Mesendoderm (in vitro differentiated cells): ENCODE results near the gene BCDIN3D.

Source experiments
- DNase-seq: peaks from one replicate; pipeline ENCODE4 v3.0.0; 2013
- H2AK5ac ChIP-seq: 2 replicates; pipeline ENCODE4 v1.6.1; 2013; ENCODE audit warnings: low read length, inconsistent platforms
- H2BK120ac ChIP-seq: 2 replicates; pipeline ENCODE4 v1.6.1; 2013; ENCODE audit warnings: low read depth, mild to moderate bottlenecking, low read length, moderate library complexity, mixed read lengths
- H2BK15ac ChIP-seq: replicated peaks from 2 replicates; pipeline ENCODE4 v1.6.1; 2013; ENCODE audit warnings: low read depth, mild to moderate bottlenecking, moderate library complexity
- H2BK5ac ChIP-seq: 2 replicates; pipeline ENCODE4 v1.6.1; 2013; ENCODE audit warnings: low read length, inconsistent platforms
- H3K18ac ChIP-seq: 2 replicates; pipeline ENCODE4 v1.6.1; 2013; ENCODE audit warnings: mild to moderate bottlenecking, low read length, mixed read lengths
- H3K23ac ChIP-seq: one replicate; pipeline ENCODE4 v1.6.1; 2013; ENCODE audit warnings: low read length
- H3K27ac ChIP-seq: 2 replicates; pipeline ENCODE4 v1.5.1; 2013; ENCODE audit warnings: low read depth, mild to moderate bottlenecking, inconsistent platforms, low read length, moderate library complexity
- H3K27me3 ChIP-seq: 2 replicates; pipeline ENCODE4 v1.6.1; 2013; ENCODE audit warnings: low read length, control low read depth, mild to moderate bottlenecking, inconsistent platforms; ENCODE audit not compliant: insufficient read depth, poor library complexity
- H3K36me3 ChIP-seq: 2 replicates; pipeline ENCODE4 v1.6.1; 2013; ENCODE audit warnings: low read length, inconsistent platforms; ENCODE audit not compliant: control insufficient read depth, insufficient read depth
- H3K4ac ChIP-seq: one replicate; pipeline ENCODE4 v1.6.1; 2013; ENCODE audit warnings: low read depth, mild to moderate bottlenecking, low read length, moderate library complexity
- H3K4me1 ChIP-seq: 2 replicates; pipeline ENCODE4 v1.6.1; 2013; ENCODE audit warnings: low read depth, low read length, inconsistent platforms; ENCODE audit not compliant: control insufficient read depth
- H3K4me2 ChIP-seq: 2 replicates; pipeline ENCODE4 v1.6.1; 2013; ENCODE audit warnings: low read length
- H3K4me3 ChIP-seq: 2 replicates; pipeline ENCODE4 v1.5.1; 2013; ENCODE audit warnings: mild to moderate bottlenecking, low read length
- H3K56ac ChIP-seq: one replicate; pipeline ENCODE4 v1.6.1; 2013; ENCODE audit warnings: low read length
- H3K79me1 ChIP-seq: 2 replicates; pipeline ENCODE4 v1.6.1; 2013; ENCODE audit warnings: low read length, inconsistent platforms
- H3K79me2 ChIP-seq: 2 replicates; pipeline ENCODE4 v1.6.1; 2013; ENCODE audit warnings: mild to moderate bottlenecking, low read length; ENCODE audit not compliant: control insufficient read depth, insufficient read depth
- H3K9ac ChIP-seq: 2 replicates; pipeline ENCODE4 v1.6.1; 2013; ENCODE audit warnings: low read length, inconsistent platforms
- H4K5ac ChIP-seq: one replicate; pipeline ENCODE4 v1.6.1; 2013; ENCODE audit warnings: low read length
- H4K8ac ChIP-seq: one replicate; pipeline ENCODE4 v1.6.1; 2013; ENCODE audit warnings: low read depth, mild to moderate bottlenecking, control low read depth, low read length, moderate library complexity
- WGBS: extraction: QIAGEN DNeasy Blood & Tissue Kit; methylation state at CpG from one replicate; pipeline ENCODE4 v1.1.7; 2013; ENCODE audit warnings: low lambda C conversion rate, missing lambda C conversion rate; ENCODE audit not compliant: insufficient coverage; ENCODE audit errors: extremely low coverage; 5-methylcytosine and 5-hydroxymethylcytosine counted together

The BCDIN3D gene

DNA sequence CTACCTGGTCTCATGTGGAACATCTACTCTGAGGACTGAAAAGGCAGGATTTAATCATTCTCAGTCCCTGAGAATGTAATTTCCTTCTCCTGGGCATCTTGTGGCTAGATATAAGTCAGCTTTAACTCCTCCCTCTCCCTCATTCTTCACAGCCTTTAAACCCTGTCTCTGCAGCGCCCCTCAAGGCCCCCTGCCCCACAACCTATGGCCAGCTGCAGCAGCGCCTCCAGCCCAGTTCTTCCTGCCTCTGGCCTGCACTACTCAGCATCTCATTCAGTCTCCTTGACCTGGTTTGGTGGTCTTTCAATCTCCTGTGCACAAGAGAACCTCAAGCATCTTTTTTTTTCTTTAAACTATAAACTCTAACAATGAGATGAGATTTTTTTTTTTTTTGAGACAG lies 44.0 kb downstream of the BCDIN3D start:
- H4K5ac ChIP-seq: no peak overlapping the region
- no peaks in the 10 kb centered on the region for H3K79me1 ChIP-seq
- H3K4me1 ChIP-seq: no peaks in the 10 kb centered on the region
- H3K4me3 ChIP-seq: no peak overlapping the region
- H3K4ac ChIP-seq: no peak overlapping the region
- H2BK15ac ChIP-seq: no peak overlapping the region
- no peaks in the 10 kb centered on the region for H3K79me2 ChIP-seq
- H3K18ac ChIP-seq: no peak overlapping the region
- no peak overlapping the region for H3K9ac ChIP-seq
- no peak overlapping the region for H3K27ac ChIP-seq
- WGBS: no CpG with 5 or more reads among the region's 2 CpGs
- no peak overlapping the region for H3K56ac ChIP-seq
- H2BK120ac ChIP-seq: no peak overlapping the region
- H4K8ac ChIP-seq: no peak overlapping the region
- H2AK5ac ChIP-seq: no peak overlapping the region
- no peak for DNase-seq
- H2BK5ac ChIP-seq: no peak overlapping the region
- no peaks in the 10 kb centered on the region for H3K27me3 ChIP-seq
- no peak overlapping the region for H3K23ac ChIP-seq
- no peak overlapping the region for H3K4me2 ChIP-seq
- H3K36me3 ChIP-seq: no peaks in the 10 kb centered on the region

DNA sequence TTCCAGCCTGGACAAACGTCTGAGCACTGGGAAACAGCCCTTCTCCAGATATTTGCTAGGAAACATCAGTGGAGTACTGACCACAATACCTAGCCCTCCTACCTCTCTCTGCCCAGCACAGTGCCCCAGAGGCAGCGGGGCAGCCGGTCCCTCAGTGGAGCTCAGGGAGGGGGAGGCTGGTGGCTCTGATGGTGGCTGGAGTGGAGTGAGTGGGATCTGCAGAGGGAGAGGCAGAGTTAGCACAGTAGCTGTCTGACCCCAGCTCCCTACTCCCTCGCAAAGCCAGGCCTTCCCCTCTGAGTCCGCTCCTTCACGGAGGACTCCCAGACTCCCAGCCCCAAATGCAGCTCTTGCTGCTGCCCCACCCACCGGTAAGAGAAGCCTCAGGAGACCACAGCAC lies 44.7 kb downstream of the BCDIN3D start:
- no peaks in the 10 kb centered on the region for H3K36me3 ChIP-seq
- no CpG with 5 or more reads among the region's 7 CpGs for WGBS

DNA sequence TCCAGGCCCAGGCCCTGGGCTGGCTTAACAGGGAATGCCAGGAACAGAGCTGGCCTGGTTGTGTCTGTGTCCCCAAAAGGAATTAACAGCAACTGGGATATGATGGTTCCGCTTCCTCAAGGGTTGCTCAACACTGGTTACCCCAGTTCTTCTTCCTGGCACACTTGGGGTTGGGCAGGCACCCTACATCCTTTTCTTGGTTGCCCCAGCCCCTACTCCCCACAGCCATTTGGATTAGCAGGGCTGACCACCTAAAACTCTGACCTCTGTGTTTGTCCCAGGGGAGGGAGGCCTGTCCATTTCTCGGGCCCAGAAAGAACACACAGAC lies 45.5 kb downstream of the BCDIN3D start:
- no CpG with 5 or more reads among the region's 2 CpGs for WGBS
- no peak overlapping the region for H3K4me3 ChIP-seq
- no peak overlapping the region for H2AK5ac ChIP-seq
- H3K27me3 ChIP-seq: no peaks in the 10 kb centered on the region
- H3K56ac ChIP-seq: no peak overlapping the region
- H4K8ac ChIP-seq: no peak overlapping the region
- no peak overlapping the region for H2BK120ac ChIP-seq
- H3K4ac ChIP-seq: no peak overlapping the region
- H3K18ac ChIP-seq: no peak overlapping the region
- H4K5ac ChIP-seq: no peak overlapping the region
- no peak overlapping the region for H2BK5ac ChIP-seq
- H3K79me1 ChIP-seq: no peaks in the 10 kb centered on the region
- no peak for DNase-seq
- no peak overlapping the region for H3K9ac ChIP-seq
- H3K23ac ChIP-seq: no peak overlapping the region
- no peak overlapping the region for H3K4me2 ChIP-seq
- no peak overlapping the region for H2BK15ac ChIP-seq
- no peak overlapping the region for H3K27ac ChIP-seq
- H3K36me3 ChIP-seq: no peaks in the 10 kb centered on the region
- no peaks in the 10 kb centered on the region for H3K79me2 ChIP-seq
- H3K4me1 ChIP-seq: no peaks in the 10 kb centered on the region

More for the DNA sequence above, 44.7 kb downstream of the BCDIN3D start:
- no peak for DNase-seq
- no peak overlapping the region for H3K4ac ChIP-seq
- no peak overlapping the region for H3K9ac ChIP-seq
- H4K8ac ChIP-seq: no peak overlapping the region
- no peak overlapping the region for H2AK5ac ChIP-seq
- H3K56ac ChIP-seq: no peak overlapping the region
- H3K4me3 ChIP-seq: no peak overlapping the region
- no peaks in the 10 kb centered on the region for H3K79me1 ChIP-seq
- H3K4me2 ChIP-seq: no peak overlapping the region
- no peak overlapping the region for H4K5ac ChIP-seq
- no peak overlapping the region for H2BK15ac ChIP-seq
- no peak overlapping the region for H2BK120ac ChIP-seq
- no peak overlapping the region for H2BK5ac ChIP-seq
- no peaks in the 10 kb centered on the region for H3K4me1 ChIP-seq
- no peaks in the 10 kb centered on the region for H3K79me2 ChIP-seq
- H3K27ac ChIP-seq: no peak overlapping the region
- H3K23ac ChIP-seq: no peak overlapping the region
- H3K27me3 ChIP-seq: no peaks in the 10 kb centered on the region
- H3K18ac ChIP-seq: no peak overlapping the region

DNA sequence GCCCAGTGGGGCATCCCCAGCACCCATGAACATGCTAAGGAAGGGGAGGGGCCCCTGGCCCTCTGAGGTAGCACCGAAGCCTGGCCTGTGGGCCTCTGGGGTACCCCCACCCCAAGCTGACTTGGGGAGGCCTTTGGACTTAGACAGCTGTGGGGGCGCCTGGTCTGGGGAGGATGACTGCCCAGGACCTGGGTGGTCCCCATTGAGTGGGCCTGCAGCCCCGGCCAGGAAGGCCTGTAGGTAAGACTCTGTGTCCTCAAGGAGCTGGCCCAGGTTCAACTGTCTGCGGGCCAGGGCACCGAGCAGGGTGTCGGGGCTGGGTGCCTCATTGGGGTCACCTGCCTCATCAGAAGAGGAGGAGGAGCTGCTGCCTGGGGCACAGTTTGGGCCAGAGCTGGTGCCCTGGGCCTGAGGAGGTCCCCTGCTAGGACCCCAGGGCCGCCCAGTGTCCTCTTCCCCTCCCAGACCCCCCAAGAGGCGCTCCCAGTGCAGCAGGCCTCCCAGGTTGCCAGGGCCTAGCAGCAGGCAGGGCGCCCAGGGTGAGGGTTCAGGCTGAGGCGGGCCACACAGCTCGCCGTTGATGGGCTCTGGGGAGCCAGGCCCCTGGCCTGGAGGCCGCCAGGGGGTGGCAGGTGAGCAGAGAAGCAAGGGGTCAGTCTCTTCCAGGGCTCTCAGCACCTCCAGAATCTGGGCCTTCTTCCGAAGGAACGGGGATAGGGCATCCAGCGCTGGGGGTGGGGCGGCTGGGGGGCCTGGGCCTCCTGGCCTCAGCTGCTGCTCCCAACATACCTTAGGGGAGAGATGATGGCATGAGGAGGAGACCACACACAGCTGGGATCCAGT lies 46.1 kb downstream of the BCDIN3D start:
- no peak overlapping the region for H3K23ac ChIP-seq
- no peaks in the 10 kb centered on the region for H3K27me3 ChIP-seq
- H3K27ac ChIP-seq: no peak overlapping the region
- H4K5ac ChIP-seq: no peak overlapping the region
- H2BK15ac ChIP-seq: no peak overlapping the region
- no CpG with 5 or more reads among the region's 17 CpGs for WGBS
- H2BK5ac ChIP-seq: no peak overlapping the region
- no peak for DNase-seq
- no peak overlapping the region for H2AK5ac ChIP-seq
- H2BK120ac ChIP-seq: no peak overlapping the region
- H3K79me1 ChIP-seq: no peaks in the 10 kb centered on the region
- no peak overlapping the region for H4K8ac ChIP-seq
- H3K4me3 ChIP-seq: no peak overlapping the region
- H3K36me3 ChIP-seq: no peaks in the 10 kb centered on the region
- H3K4me1 ChIP-seq: no peaks in the 10 kb centered on the region
- H3K4me2 ChIP-seq: no peak overlapping the region
- no peak overlapping the region for H3K18ac ChIP-seq
- no peaks in the 10 kb centered on the region for H3K79me2 ChIP-seq
- H3K4ac ChIP-seq: no peak overlapping the region
- H3K9ac ChIP-seq: no peak overlapping the region
- H3K56ac ChIP-seq: no peak overlapping the region

DNA sequence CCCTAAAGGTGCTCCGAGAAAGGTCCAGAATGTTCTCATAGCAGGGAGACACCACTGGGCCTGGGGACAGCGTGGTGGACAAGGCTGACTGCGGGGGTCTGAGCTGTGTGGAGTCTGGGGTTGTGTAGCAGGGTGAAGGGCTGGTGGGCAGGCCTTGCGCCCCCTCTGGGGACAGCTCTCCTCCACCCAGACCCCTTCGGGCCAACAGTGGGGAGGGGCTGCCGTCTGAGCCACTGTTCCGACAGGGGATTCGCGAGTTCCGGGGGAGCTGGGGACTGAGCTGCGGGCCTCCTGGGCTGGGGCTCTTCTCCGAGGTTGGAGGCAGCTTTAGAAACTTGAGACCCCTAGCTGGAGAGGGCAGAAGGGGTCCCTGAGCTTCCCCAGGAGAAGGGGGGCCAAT lies 46.8 kb downstream of the BCDIN3D start:
- no peak overlapping the region for H4K8ac ChIP-seq
- H3K27ac ChIP-seq: no peak overlapping the region
- no peaks in the 10 kb centered on the region for H3K4me1 ChIP-seq
- no peak overlapping the region for H2BK120ac ChIP-seq
- no peaks in the 10 kb centered on the region for H3K36me3 ChIP-seq
- WGBS: no CpG with 5 or more reads among the region's 12 CpGs
- no peak overlapping the region for H3K18ac ChIP-seq
- H3K23ac ChIP-seq: no peak overlapping the region
- H3K9ac ChIP-seq: no peak overlapping the region
- no peak for DNase-seq
- H2AK5ac ChIP-seq: no peak overlapping the region
- H3K27me3 ChIP-seq: no peaks in the 10 kb centered on the region
- H3K4me3 ChIP-seq: no peak overlapping the region
- no peak overlapping the region for H3K4ac ChIP-seq
- H3K56ac ChIP-seq: no peak overlapping the region
- H3K4me2 ChIP-seq: no peak overlapping the region
- H2BK15ac ChIP-seq: no peak overlapping the region
- H3K79me1 ChIP-seq: no peaks in the 10 kb centered on the region
- no peak overlapping the region for H2BK5ac ChIP-seq
- H3K79me2 ChIP-seq: no peaks in the 10 kb centered on the region
- no peak overlapping the region for H4K5ac ChIP-seq

DNA sequence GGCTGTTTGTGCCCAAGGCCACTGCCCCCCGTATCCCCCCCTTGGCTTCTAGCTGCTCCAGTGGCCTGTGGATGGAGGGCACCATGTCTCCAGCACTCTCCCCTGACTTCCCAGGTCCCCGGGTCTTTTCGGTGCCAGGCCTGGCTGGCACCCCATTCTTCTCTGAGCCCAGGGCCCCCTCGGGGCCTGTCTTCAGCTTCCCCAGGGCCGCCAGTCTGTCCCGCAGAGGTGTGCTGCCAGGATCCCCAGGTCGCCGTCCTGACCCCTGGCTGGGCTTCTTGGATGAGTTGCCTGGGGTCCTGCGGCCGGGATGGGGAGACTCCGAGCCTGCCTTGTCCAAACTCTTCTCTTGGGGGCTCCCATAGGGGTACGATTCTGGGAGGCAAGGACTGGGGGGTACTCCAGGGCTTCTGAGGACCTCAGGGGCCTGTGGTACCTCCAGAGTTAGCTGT lies 47.2 kb downstream of the BCDIN3D start:
- no peak for DNase-seq
- Histone ChIP-seq H3K4me3 (no peak overlapping the region), H3K36me3 (no peaks in the 10 kb centered on the region)

More for the DNA sequence above, 47.2 kb downstream of the BCDIN3D start:
- H3K23ac ChIP-seq: no peak overlapping the region
- no peak overlapping the region for H2BK5ac ChIP-seq
- no peaks in the 10 kb centered on the region for H3K27me3 ChIP-seq
- H4K5ac ChIP-seq: no peak overlapping the region
- H3K4ac ChIP-seq: no peak overlapping the region
- H2BK15ac ChIP-seq: no peak overlapping the region
- no peaks in the 10 kb centered on the region for H3K4me1 ChIP-seq
- H3K79me2 ChIP-seq: no peaks in the 10 kb centered on the region
- H3K4me2 ChIP-seq: no peak overlapping the region
- no peak overlapping the region for H3K18ac ChIP-seq
- no peak overlapping the region for H3K56ac ChIP-seq
- no peaks in the 10 kb centered on the region for H3K79me1 ChIP-seq
- no peak overlapping the region for H2AK5ac ChIP-seq
- no peak overlapping the region for H4K8ac ChIP-seq
- no CpG with 5 or more reads among the region's 12 CpGs for WGBS
- no peak overlapping the region for H2BK120ac ChIP-seq
- H3K27ac ChIP-seq: no peak overlapping the region
- no peak overlapping the region for H3K9ac ChIP-seq
